ENCODE results near the gene LSR. TPM values are rescaled to one million over a fixed set of nuclear protein-coding genes. Genes with fewer than 3 reads are reported as not detected.
A peak's percentile ranks its signal among the peaks of the same experiment; 100 is the strongest.

LSR gene
- total RNA-seq, 1 experiment from 2014 or later = 64.7 TPM

DNA sequence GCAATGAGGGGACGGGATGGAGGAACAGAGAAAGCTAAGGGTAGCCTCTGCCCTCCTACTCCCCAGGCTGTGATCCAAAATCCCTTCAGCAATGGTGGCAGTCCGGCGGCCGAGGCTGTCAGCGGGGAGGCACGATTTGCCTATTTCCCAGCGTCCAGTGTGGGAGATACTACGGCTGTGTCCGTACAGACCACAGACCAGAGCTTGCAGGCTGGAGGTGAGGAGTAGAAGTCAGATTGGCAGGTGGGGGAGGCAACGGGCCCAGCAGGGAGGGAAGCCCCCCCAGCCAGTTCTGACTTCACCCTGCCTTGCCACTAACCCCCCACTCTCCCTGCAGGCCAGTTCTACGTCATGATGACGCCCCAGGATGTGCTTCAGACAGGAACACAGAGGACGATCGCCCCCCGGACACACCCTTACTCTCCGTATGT is 21.6 kb downstream of the LSR start:
- ATAC-seq (no peak), DNase-seq (ENCODE audit: low read depth, low spot score) (no peak)
- intact Hi-C loops (cut with micrococcal nuclease; ENCODE audit: unreplicated experiment) (no loop called here), in situ Hi-C loops (cut with HindIII; ENCODE audit: low pct_unique_long_range_greater_than_20kb, low sequenced_read_pairs) (no loop called here)
- Histone ChIP-seq H3K27me3 (ENCODE audit: control insufficient read depth, insufficient read depth, low read length) (no peaks in the 10 kb centered on the region), H3K4me1 (ENCODE audit: control insufficient read depth, insufficient read depth, low read length) (peaks cover 14% of the 10 kb centered on the region), H3K27ac (ENCODE audit: low read length) (no peak overlapping the region), H3K36me3 (ENCODE audit: control insufficient read depth, insufficient read depth, low read length) (peaks cover 14% of the 10 kb centered on the region), H3K9me3 (ENCODE audit: control insufficient read depth, insufficient read depth, low read depth, low read length) (no peaks in the 10 kb centered on the region), H3K4me3 (ENCODE audit: low read depth in 2 of 2, low read length in 2 of 2) (peak overlapping the region in 1 of 2 experiments; percentile 36; a peak in 2 of 4 replicates)
- TF ChIP-seq TCF7L2 (IDR thresholded peaks at IDR 0.05; ENCODE audit: low read depth, low read length) (no peak), CTCF (IDR thresholded peaks at IDR 0.05) (no peak), POLR2AphosphoS5 (IDR thresholded peaks at IDR 0.05; ENCODE audit: low read depth, low read length) (no peak), REST (IDR thresholded peaks at IDR 0.05; ENCODE audit: insufficient read depth in 1 of 2, low read depth in 2 of 2, low read length in 1 of 2) (no peak), SIN3A (IDR thresholded peaks at IDR 0.05; ENCODE audit: borderline replicate concordance, insufficient read depth, low read depth, low read length) (no peak)
- ChIA-PET POLR2A (no interaction called here), CTCF (interaction anchor here (0.6 kb wide), 1 partner anchor 146 kb away, joined by 3 read pairs; no protein-coding TSS in a partner anchor)
- BruUV-seq (replicated peaks) = no TSS peak

DNA sequence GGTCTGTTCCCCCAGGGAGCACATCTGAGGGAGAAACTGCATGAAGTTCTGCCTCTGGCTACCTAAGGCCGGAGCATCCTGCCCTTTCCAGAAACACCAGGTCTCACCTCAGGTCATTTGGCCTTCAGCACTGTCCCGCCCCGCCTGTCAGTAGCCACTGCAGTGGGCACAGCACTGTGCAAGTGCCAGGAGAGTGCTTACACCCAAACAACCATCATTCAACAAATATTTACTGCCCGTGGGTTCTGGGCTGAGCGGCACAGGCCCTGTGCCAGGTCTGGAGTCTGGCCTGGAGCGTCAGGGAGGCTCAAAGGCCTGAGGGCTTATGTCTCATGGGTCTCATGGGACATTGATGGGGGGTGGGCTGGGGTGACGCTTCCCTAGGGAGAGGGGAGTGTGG is 22.7 kb downstream of the LSR start:
- POLR2A ChIA-PET = no interaction called here
- TF ChIP-seq TCF7L2 (IDR thresholded peaks at IDR 0.05; ENCODE audit: low read depth, low read length) = no peak
- no peak for TF ChIP-seq SIN3A (IDR thresholded peaks at IDR 0.05; ENCODE audit: borderline replicate concordance, insufficient read depth, low read depth, low read length)
- Histone ChIP-seq H3K4me1 (ENCODE audit: control insufficient read depth, insufficient read depth, low read length) (peaks cover 6% of the 10 kb centered on the region), H3K36me3 (ENCODE audit: control insufficient read depth, insufficient read depth, low read length) (peaks cover 18% of the 10 kb centered on the region), H3K27me3 (ENCODE audit: control insufficient read depth, insufficient read depth, low read length) (no peaks in the 10 kb centered on the region), H3K9me3 (ENCODE audit: control insufficient read depth, insufficient read depth, low read depth, low read length) (no peaks in the 10 kb centered on the region), H3K27ac (ENCODE audit: low read length) (no peak overlapping the region), H3K4me3 (ENCODE audit: low read depth in 2 of 2, low read length in 2 of 2) (no peak overlapping the region)
- DNase-seq (ENCODE audit: low read depth, low spot score) (no peak), ATAC-seq (no peak)
- intact Hi-C loops (cut with micrococcal nuclease; ENCODE audit: unreplicated experiment) (no loop called here), in situ Hi-C loops (cut with HindIII; ENCODE audit: low pct_unique_long_range_greater_than_20kb, low sequenced_read_pairs) (no loop called here)
- BruUV-seq (replicated peaks) = no TSS peak
- CTCF ChIA-PET = no interaction called here

DNA sequence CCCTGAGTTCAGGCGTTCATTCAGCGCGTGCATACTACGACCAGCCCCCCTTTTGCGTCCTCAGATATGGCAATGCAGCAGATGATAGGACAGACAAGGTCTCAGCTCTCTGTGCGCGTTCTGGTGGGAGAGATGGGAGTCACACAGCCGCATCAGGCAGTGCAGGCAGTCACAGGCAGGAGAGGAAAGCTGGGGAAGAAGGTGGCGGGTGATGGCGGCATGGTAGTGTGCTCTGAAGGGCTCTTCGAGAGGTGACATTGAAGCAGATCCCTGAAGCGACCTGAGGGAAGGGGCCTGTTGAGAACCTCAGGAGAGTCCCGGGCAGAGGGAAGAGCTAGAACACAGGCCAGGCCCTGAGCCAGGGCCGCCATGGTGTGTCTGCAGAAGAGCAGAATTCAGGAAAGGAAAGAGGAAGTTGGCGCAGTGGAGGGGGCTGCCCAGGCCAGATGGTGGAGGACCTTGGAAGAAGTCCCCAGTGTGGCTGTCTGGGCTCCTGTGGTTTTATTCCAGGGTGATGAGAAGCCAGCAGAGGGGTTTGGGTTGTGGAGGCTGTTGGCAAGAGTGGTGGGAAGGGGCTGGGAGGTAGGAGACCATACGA is 23.4 kb downstream of the LSR start:
- ATAC-seq (no peak), DNase-seq (ENCODE audit: low read depth, low spot score) (no peak)
- no peaks in the 10 kb centered on the region for H3K27me3 ChIP-seq (ENCODE audit: control insufficient read depth, insufficient read depth, low read length)
- TF ChIP-seq POLR2AphosphoS5 (IDR thresholded peaks at IDR 0.05; ENCODE audit: low read depth, low read length) (no peak), REST (IDR thresholded peaks at IDR 0.05; ENCODE audit: insufficient read depth in 1 of 2, low read depth in 2 of 2, low read length in 1 of 2) (no peak), SIN3A (IDR thresholded peaks at IDR 0.05; ENCODE audit: borderline replicate concordance, insufficient read depth, low read depth, low read length) (no peak), CTCF (IDR thresholded peaks at IDR 0.05) (no peak), TCF7L2 (IDR thresholded peaks at IDR 0.05; ENCODE audit: low read depth, low read length) (no peak)
- H3K4me3 ChIP-seq (ENCODE audit: low read depth in 2 of 2, low read length in 2 of 2) = no peak overlapping the region
- intact Hi-C loops (cut with micrococcal nuclease; ENCODE audit: unreplicated experiment) = no loop called here
- no peaks in the 10 kb centered on the region for H3K9me3 ChIP-seq (ENCODE audit: control insufficient read depth, insufficient read depth, low read depth, low read length)
- in situ Hi-C loops (cut with HindIII; ENCODE audit: low pct_unique_long_range_greater_than_20kb, low sequenced_read_pairs) = no loop called here
- H3K27ac ChIP-seq (ENCODE audit: low read length) = no peak overlapping the region
- H3K4me1 ChIP-seq (ENCODE audit: control insufficient read depth, insufficient read depth, low read length) = no peaks in the 10 kb centered on the region
- peaks cover 18% of the 10 kb centered on the region for H3K36me3 ChIP-seq (ENCODE audit: control insufficient read depth, insufficient read depth, low read length)
- ChIA-PET CTCF (no interaction called here), POLR2A (interaction anchor here (0.5 kb wide), 1 partner anchor 915 kb away, joined by 3 read pairs; no protein-coding TSS in a partner anchor)
- BruUV-seq (replicated peaks) = TSS peak; percentile 47

Data from Panc1 (cell line).